GM21447 (cell line): ENCODE data around the gene SLC22A7.

Source experiments
- ATAC-seq: cut with Tn5 transposase; IDR thresholded peaks from one replicate; pipeline ENCODE4 v1.9.1; 2021; ENCODE audit not compliant: unreplicated experiment

SLC22A7 gene

GRCh38 chr6:43297644-43298564, at the start of gene SLC22A7:
Gene SLC22A7 (plus strand): TSS chr6:43298260. CDS start chr6:43298359, 99 bp downstream.
- ATAC-seq = no peak

GRCh38 chr6:43248791-43249190, 49.3 kb upstream of the SLC22A7 start:
- no peak for ATAC-seq

GRCh38 chr6:43250992-43251373, 47.1 kb upstream of the SLC22A7 start:
- no peak for ATAC-seq

GRCh38 chr6:43253401-43253800, 44.7 kb upstream of the SLC22A7 start:
- ATAC-seq = no peak

- ATAC-seq = no peak
Measured at GRCh38 chr6:43254138-43254817, 43.8 kb upstream of the SLC22A7 start.

GRCh38 chr6:43254846-43255245, 43.2 kb upstream of the SLC22A7 start:
- ATAC-seq = no peak

GRCh38 chr6:43255408-43256054, 42.5 kb upstream of the SLC22A7 start:
- no peak for ATAC-seq

- ATAC-seq = no peak
Measured at GRCh38 chr6:43256670-43257366, 41.2 kb upstream of the SLC22A7 start.

GRCh38 chr6:43257367-43258145, 40.5 kb upstream of the SLC22A7 start:
- no peak for ATAC-seq

- no peak for ATAC-seq
Measured at GRCh38 chr6:43258180-43258579, 39.9 kb upstream of the SLC22A7 start.

GRCh38 chr6:43258807-43259686, 39.0 kb upstream of the SLC22A7 start:
- ATAC-seq = no peak

- ATAC-seq = no peak
Measured at GRCh38 chr6:43260791-43261190, 37.3 kb upstream of the SLC22A7 start.

- no peak for ATAC-seq
Measured at GRCh38 chr6:43261198-43261597, 36.9 kb upstream of the SLC22A7 start.

GRCh38 chr6:43262000-43262779, 35.9 kb upstream of the SLC22A7 start:
- no peak for ATAC-seq

- no peak for ATAC-seq
Measured at GRCh38 chr6:43262780-43263313, 35.2 kb upstream of the SLC22A7 start.

- peak; percentile 88 for ATAC-seq
Measured at GRCh38 chr6:43263314-43264178, 34.5 kb upstream of the SLC22A7 start.

- ATAC-seq = no peak
Measured at GRCh38 chr6:43264599-43265145, 33.4 kb upstream of the SLC22A7 start.
